H1 (cell line): ENCODE data around the gene AKR7A2. TPM values are rescaled to one million over a fixed set of nuclear protein-coding genes. Genes with fewer than 3 reads are reported as not detected.

Experiments used
- CTCF ChIA-PET: fragments of 300-600 bp; sonication (Branson Sonifier 250); formaldehyde crosslinking; loops from one replicate; lab custom pipeline; 2021; ENCODE audit not compliant: partially characterized antibody; lab: Charles Lee
- POLR2A ChIA-PET: fragments of 300-600 bp; sonication (Branson Sonifier 250); formaldehyde crosslinking; loops from one replicate; lab custom pipeline; 2021; ENCODE audit warnings: inconsistent platforms; ENCODE audit not compliant: partially characterized antibody; lab: Charles Lee
- DNase-seq, 2 experiments: peaks; one replicate each; pipeline versions ENCODE4 v3.0.0 to v3.0.0-alpha.2; 2010 to 2022; ENCODE audit warnings: low spot score in 2 of 2, low read depth in 1 of 2, mixed read lengths in 1 of 2
- FAIRE-seq: peaks from 2 replicates; lab custom pipeline; 2011; peaks lifted over from hg19 to GRCh38; lab: Jason Lieb, UNC
- H2AFZ ChIP-seq: 2 replicates; pipeline ENCODE4 v1.8.1; 2012; ENCODE audit warnings: low read length, inconsistent platforms
- H2AK5ac ChIP-seq: 2 replicates; pipeline ENCODE4 v1.6.1; 2013; ENCODE audit warnings: low read depth, low read length
- H2BK120ac ChIP-seq: replicated peaks from 2 replicates; pipeline ENCODE3; 2013; ENCODE audit warnings: low read depth, low read length, inconsistent platforms
- H2BK12ac ChIP-seq: 2 replicates; pipeline ENCODE4 v1.6.1; 2013; ENCODE audit warnings: low read depth, low read length
- H2BK15ac ChIP-seq: 2 replicates; pipeline ENCODE4 v1.6.1; 2013; ENCODE audit warnings: low read length
- H2BK20ac ChIP-seq: 2 replicates; pipeline ENCODE4 v1.6.1; 2013; ENCODE audit warnings: low read length
- H2BK5ac ChIP-seq: 2 replicates; pipeline ENCODE4 v1.6.1; 2013; ENCODE audit warnings: low read depth, low read length
- H3K14ac ChIP-seq: 2 replicates; pipeline ENCODE4 v1.6.1; 2013; ENCODE audit warnings: inconsistent platforms; ENCODE audit not compliant: insufficient read length
- H3K18ac ChIP-seq: 2 replicates; pipeline ENCODE4 v1.6.1; 2013; ENCODE audit warnings: low read length; ENCODE audit errors: extremely low read depth
- H3K23ac ChIP-seq: 2 replicates; pipeline ENCODE4 v1.6.1; 2013; ENCODE audit warnings: inconsistent platforms; ENCODE audit not compliant: insufficient read length
- H3K23me2 ChIP-seq: 2 replicates; pipeline ENCODE4 v1.6.1; 2013; ENCODE audit warnings: low read depth, low read length
- H3K27ac ChIP-seq: 2 replicates; pipeline ENCODE4 v1.6.1; 2011; ENCODE audit warnings: low read depth, low read length, inconsistent platforms
- H3K27me3 ChIP-seq, 4 experiments: replicated peaks in 1 of 4; 1 replicate in 1 of 4; 2 replicates in 3 of 4; pipeline versions ENCODE4 v1.6.1 to v1.8.1; 2011 to 2013; ENCODE audit warnings: low read length in 3 of 4, mild to moderate bottlenecking in 3 of 4, inconsistent platforms in 2 of 4, mixed read lengths in 2 of 4, moderate library complexity in 1 of 4; ENCODE audit not compliant: control insufficient read depth in 3 of 4, insufficient read depth in 3 of 4; ENCODE audit errors: extremely low read depth in 1 of 4
- H3K36me3 ChIP-seq, 4 experiments: 2 replicates each; pipeline versions ENCODE4 v1.6.1 to v1.8.1; 2011 to 2013; ENCODE audit warnings: mild to moderate bottlenecking in 4 of 4, low read length in 3 of 4, moderate library complexity in 2 of 4, control low read depth in 1 of 4, inconsistent platforms in 1 of 4; ENCODE audit not compliant: insufficient read depth in 4 of 4, control insufficient read depth in 2 of 4
- H3K4ac ChIP-seq: replicated peaks from 2 replicates; pipeline ENCODE3; 2013; ENCODE audit warnings: low read length, low read depth, mixed read lengths, inconsistent platforms; ENCODE audit not compliant: insufficient read length
- H3K4me1 ChIP-seq, 4 experiments: replicated peaks in 1 of 4; 1 replicate in 1 of 4; 2 replicates in 3 of 4; pipeline versions ENCODE4 v1.6.1 to v1.8.1; 2011 to 2013; ENCODE audit warnings: low read length in 3 of 4, inconsistent platforms in 2 of 4, mixed read lengths in 1 of 4; ENCODE audit not compliant: insufficient read depth in 4 of 4, control insufficient read depth in 3 of 4
- H3K4me2 ChIP-seq, 2 experiments: 2 replicates each; pipeline versions ENCODE4 v1.6.1 to v1.8.1; 2011 to 2013; ENCODE audit warnings: low read depth in 2 of 2, low read length in 2 of 2, control low read depth in 1 of 2, inconsistent platforms in 1 of 2, mild to moderate bottlenecking in 1 of 2; ENCODE audit not compliant: insufficient read depth in 1 of 2
- H3K4me3 ChIP-seq, 4 experiments: fragments of 200-600, 300-600 bp in 1 of 4; sonication (generic), shearing (Covaris generic), sonication (Bioruptor Twin) in 1 of 4; 2 replicates each; pipeline versions ENCODE4 v1.5.1 to v1.8.1; 2011 to 2016; ENCODE audit warnings: low read length in 4 of 4, low read depth in 3 of 4, control low read depth in 2 of 4, inconsistent platforms in 2 of 4, mild to moderate bottlenecking in 2 of 4, mixed read lengths in 1 of 4, moderate library complexity in 1 of 4; ENCODE audit not compliant: insufficient read depth in 2 of 4; ENCODE audit errors: extremely low read depth in 1 of 4
- H3K56ac ChIP-seq: replicated peaks from 2 replicates; pipeline ENCODE3; 2013; ENCODE audit warnings: low read depth, mild to moderate bottlenecking, mixed read lengths, low read length, inconsistent platforms; ENCODE audit not compliant: insufficient read length
- H3K79me1 ChIP-seq: 2 replicates; pipeline ENCODE4 v1.6.1; 2013; ENCODE audit warnings: low read depth, low read length, control low read depth
- H3K79me2 ChIP-seq, 2 experiments: 2 replicates each; pipeline versions ENCODE4 v1.6.1 to v1.8.1; 2012 to 2013; ENCODE audit warnings: low read length in 2 of 2, mild to moderate bottlenecking in 2 of 2, inconsistent platforms in 1 of 2; ENCODE audit not compliant: insufficient read depth in 2 of 2, control insufficient read depth in 1 of 2
- H3K9ac ChIP-seq, 4 experiments: replicated peaks in 1 of 4; 1 replicate in 1 of 4; 2 replicates in 3 of 4; pipeline versions ENCODE4 v1.6.1 to v1.8.1; 2011 to 2013; ENCODE audit warnings: low read depth in 3 of 4, low read length in 3 of 4, control low read depth in 2 of 4, mild to moderate bottlenecking in 2 of 4, moderate library complexity in 2 of 4, inconsistent platforms in 1 of 4; ENCODE audit errors: extremely low read depth in 1 of 4
- H3K9me3 ChIP-seq, 2 experiments: 2 replicates each; pipeline versions ENCODE4 v1.6.1 to v1.8.1; 2012 to 2013; ENCODE audit warnings: mild to moderate bottlenecking in 2 of 2, moderate library complexity in 2 of 2, control low read depth in 1 of 2, inconsistent platforms in 1 of 2, low read depth in 1 of 2, low read length in 1 of 2, mixed read lengths in 1 of 2; ENCODE audit not compliant: insufficient read depth in 2 of 2
- H4K20me1 ChIP-seq, 2 experiments: replicated peaks in 1 of 2; 2 replicates each; pipeline versions ENCODE3 to v1.8.1; 2011 to 2013; ENCODE audit warnings: inconsistent platforms in 2 of 2, low read length in 2 of 2, mild to moderate bottlenecking in 1 of 2; ENCODE audit not compliant: insufficient read depth in 2 of 2, control insufficient read depth in 1 of 2
- H4K5ac ChIP-seq: 2 replicates; pipeline ENCODE4 v1.6.1; 2013; ENCODE audit warnings: low read length, low read depth, mixed read lengths, inconsistent platforms; ENCODE audit not compliant: insufficient read length
- H4K8ac ChIP-seq: 2 replicates; pipeline ENCODE4 v1.8.0; 2013; ENCODE audit warnings: mild to moderate bottlenecking, moderate library complexity, low read length, inconsistent platforms; ENCODE audit not compliant: insufficient read depth; ENCODE audit errors: extremely low read depth
- H4K91ac ChIP-seq: replicated peaks from 2 replicates; pipeline ENCODE3; 2013; ENCODE audit warnings: low read length, mixed read lengths, inconsistent platforms; ENCODE audit not compliant: insufficient read length
- MAFK ChIP-seq: IDR thresholded peaks from 2 replicates; pipeline ENCODE4 v1.6.1; 2012; ENCODE audit warnings: low read depth, mild to moderate bottlenecking, improper control_type of control experiment, low read length
- TBP ChIP-seq: IDR thresholded peaks from 2 replicates; pipeline ENCODE4 v1.6.1; 2011; ENCODE audit warnings: low read depth, low read length, improper control_type of control experiment
- YY1 ChIP-seq: IDR thresholded peaks from 2 replicates; pipeline ENCODE4 v1.6.1; 2011; ENCODE audit warnings: low read depth, mild to moderate bottlenecking, low read length
- WGBS, 2 experiments: shearing (Covaris generic) in 1 of 2; methylation state at CpG; one replicate each; pipeline versions ENCODE4 v1.1.6 to v1.1.7; 2013 to 2015; ENCODE audit warnings: low lambda C conversion rate in 2 of 2, mixed read lengths in 2 of 2, inconsistent platforms in 1 of 2, low coverage in 1 of 2, missing lambda C conversion rate in 1 of 2; ENCODE audit not compliant: insufficient replicate concordance in 2 of 2, insufficient coverage in 1 of 2, insufficient read length in 1 of 2; ENCODE audit errors: extremely low coverage in 1 of 2, missing lambda C conversion rate in 1 of 2; 5-methylcytosine and 5-hydroxymethylcytosine counted together
- polyA plus RNA-seq, 7 experiments: library from polyadenylated mRNA; depleted of rRNA in 3 of 7; stranded (reverse) in 5 of 7; unstranded in 2 of 7; fragments of >200 nt in 5 of 7; fragments of 200-250 nt in 2 of 7; gene quantifications; 1 replicate in 5 of 7; 2 replicates in 1 of 7; 4 replicates in 1 of 7; pipeline versions ENCODE4 v1.2.1 to v1.2.3, GENCODE V29; 2011 to 2013; ENCODE audit warnings: missing spikeins in 2 of 7, mixed read lengths in 2 of 7
- total RNA-seq: library from RNA; stranded (reverse); fragmentation: NEBNext Ultra II Directional; extraction: Animal tissue kit (Norgen Biotek cat#: 25700); gene quantifications from 2 replicates; pipeline ENCODE4 v1.2.1, GENCODE V29; 2021

AKR7A2 gene
- total and polyA plus RNA-seq, 2 of the 8 experiments (the other 6 are each of a cell fraction or from before 2014, with no cell fraction given): 32.0 to 48.3 TPM

DNA sequence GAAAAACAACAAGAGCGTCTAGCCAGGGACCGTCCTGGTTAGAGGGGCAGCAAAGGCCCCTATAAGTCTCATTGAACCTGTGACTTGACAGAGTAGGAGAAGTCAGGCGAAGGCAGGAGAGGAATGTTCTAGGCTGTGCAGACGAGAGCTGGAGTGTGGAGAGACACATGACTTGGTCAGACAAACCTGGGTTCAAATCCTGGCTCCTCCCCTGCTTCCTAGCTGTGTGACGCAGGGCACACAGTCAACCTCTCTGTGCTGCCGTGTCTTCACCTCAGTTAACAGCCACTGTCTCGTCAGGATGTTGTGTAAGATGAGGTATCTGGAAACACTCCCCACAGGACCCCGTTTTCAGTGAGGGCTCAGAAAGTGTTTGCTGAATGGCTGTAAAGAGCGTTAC, 15.8 kb upstream of the AKR7A2 start:
- Histone ChIP-seq H3K9ac (no peak overlapping the region), H3K27ac (no peak overlapping the region), H2AFZ (no peak overlapping the region), H3K23ac (no peak overlapping the region), H2BK20ac (no peak overlapping the region), H4K8ac (no peak overlapping the region), H3K27me3 (no peaks in the 10 kb centered on the region), H3K14ac (no peak overlapping the region), H3K4me2 (no peak overlapping the region), H3K79me1 (no peaks in the 10 kb centered on the region; the same call in 1 of the 2 replicates), H4K20me1 (peaks cover 0 to 12% of the 10 kb centered on the region in 2 experiments), H3K23me2 (no peaks in the 10 kb centered on the region), H4K91ac (no peak overlapping the region), H3K36me3 (peaks cover 5 to 16% (median 10%) of the 10 kb centered on the region in 4 experiments; a peak in 5 of 8 replicates), H3K9me3 (no peaks in the 10 kb centered on the region), H2BK5ac (no peak overlapping the region), H3K4me3 (no peak overlapping the region), H4K5ac (no peak overlapping the region), H3K18ac (no peak overlapping the region), H3K4me1 (no peaks in the 10 kb centered on the region), H3K56ac (no peak overlapping the region), H3K4ac (no peak overlapping the region), H3K79me2 (no peaks in the 10 kb centered on the region), H2BK15ac (no peak overlapping the region), H2BK120ac (no peak overlapping the region), H2BK12ac (no peak overlapping the region), H2AK5ac (no peak overlapping the region)
- TF ChIP-seq TBP (no peak), MAFK (no peak), YY1 (no peak)
- no peak for FAIRE-seq
- ChIA-PET POLR2A (interaction anchor here (13.3 kb wide), 1 partner anchor 10 kb away, joined by 143 read pairs; the partner anchor contains the start of genes AKR7A2 and SLC66A1), CTCF (interaction anchor here (0.6 to 1.8 kb wide), 4 partner anchors 12 to 1699 kb away, joined by 3 to 5 read pairs (median 5); no protein-coding TSS in a partner anchor)
- no peak for DNase-seq
- WGBS, 2 experiments: 93% methylated on average over 9 of the region's 9 CpGs; no CpG with 5 or more reads in 1 of the 2 experiments
